Right atrium auricular region (tissue), 2 donors: ENCODE results near the gene SOX18. TPM values are rescaled to one million over a fixed set of nuclear protein-coding genes. Genes with fewer than 3 reads are reported as not detected.

ENCODE experiments used
- DNase-seq: peaks from one replicate; pipeline ENCODE4 v3.0.0-alpha.2; 2019; ENCODE audit warnings: low spot score
- H3K27ac ChIP-seq, 2 donors: fragments of 200-600 bp; sonication (generic); 1 replicate in 1 of 2; 2 replicates in 1 of 2; pipeline ENCODE4 v1.5.1; 2016 to 2019
- H3K27me3 ChIP-seq, 2 donors: fragments of 200-600 bp; sonication (generic); one replicate each; pipeline versions ENCODE4 v1.5.1 to v1.6.0; 2017 to 2019
- H3K36me3 ChIP-seq: fragments of 200-600 bp; sonication (generic); one replicate; pipeline ENCODE4 v1.5.1; 2016
- H3K4me1 ChIP-seq, 2 donors: fragments of 200-600 bp; sonication (generic); one replicate each; pipeline versions ENCODE4 v1.5.1 to v1.6.0; 2017 to 2019
- H3K4me3 ChIP-seq, 2 donors: fragments of 200-600 bp; sonication (generic); 1 replicate in 1 of 2; 2 replicates in 1 of 2; pipeline ENCODE4 v1.5.1; 2017 to 2019; ENCODE audit warnings: mild to moderate bottlenecking in 1 of 2, moderate library complexity in 1 of 2
- H3K9me3 ChIP-seq, 2 donors: fragments of 200-600 bp; sonication (generic); one replicate each; pipeline ENCODE4 v1.5.1; 2019
- total RNA-seq, 2 donors: library from RNA; depleted of rRNA; stranded (reverse); fragments of >200 nt; gene quantifications; one replicate each; pipeline ENCODE4 v1.1.0, GENCODE V29; 2016
- TF ChIP-seq, protein P1 (sequence below), 2 donors: fragments of 200-600 bp; sonication (generic); IDR thresholded peaks; one replicate each; pipeline ENCODE4 v1.5.1; 2019; ENCODE audit warnings: antibody characterized with exemption in 2 of 2

The SOX18 gene
- total RNA-seq, 2 donors from 2014 or later, result 15.1 to 17.2 TPM

DNA sequence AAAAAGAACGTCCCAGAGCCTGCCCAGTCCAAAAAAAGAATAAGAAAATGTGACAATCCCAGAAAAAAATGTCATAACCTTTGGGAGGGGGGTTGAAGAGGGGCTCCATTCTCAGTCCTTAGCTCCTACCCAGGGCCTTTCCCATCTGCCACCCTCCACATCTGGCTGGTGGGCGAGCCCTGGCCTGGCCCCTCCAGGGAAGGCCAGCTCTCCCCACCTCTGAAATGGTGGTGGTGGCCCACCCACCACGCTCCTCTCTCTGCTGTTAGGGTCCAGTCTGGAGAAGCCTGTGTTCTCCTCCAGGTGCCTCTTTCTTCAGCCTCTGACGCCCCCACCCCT lies 29.5 kb upstream of the SOX18 start:
- DNase-seq, result no peak
- H3K27me3 ChIP-seq, result no peaks in the 10 kb centered on the region
- H3K4me1 ChIP-seq, result peaks cover 0 to 56% of the 10 kb centered on the region in 2 donors
- peak overlapping the region; percentile 79 to 88 for H3K27ac ChIP-seq
- TF ChIP-seq, protein P1, sequence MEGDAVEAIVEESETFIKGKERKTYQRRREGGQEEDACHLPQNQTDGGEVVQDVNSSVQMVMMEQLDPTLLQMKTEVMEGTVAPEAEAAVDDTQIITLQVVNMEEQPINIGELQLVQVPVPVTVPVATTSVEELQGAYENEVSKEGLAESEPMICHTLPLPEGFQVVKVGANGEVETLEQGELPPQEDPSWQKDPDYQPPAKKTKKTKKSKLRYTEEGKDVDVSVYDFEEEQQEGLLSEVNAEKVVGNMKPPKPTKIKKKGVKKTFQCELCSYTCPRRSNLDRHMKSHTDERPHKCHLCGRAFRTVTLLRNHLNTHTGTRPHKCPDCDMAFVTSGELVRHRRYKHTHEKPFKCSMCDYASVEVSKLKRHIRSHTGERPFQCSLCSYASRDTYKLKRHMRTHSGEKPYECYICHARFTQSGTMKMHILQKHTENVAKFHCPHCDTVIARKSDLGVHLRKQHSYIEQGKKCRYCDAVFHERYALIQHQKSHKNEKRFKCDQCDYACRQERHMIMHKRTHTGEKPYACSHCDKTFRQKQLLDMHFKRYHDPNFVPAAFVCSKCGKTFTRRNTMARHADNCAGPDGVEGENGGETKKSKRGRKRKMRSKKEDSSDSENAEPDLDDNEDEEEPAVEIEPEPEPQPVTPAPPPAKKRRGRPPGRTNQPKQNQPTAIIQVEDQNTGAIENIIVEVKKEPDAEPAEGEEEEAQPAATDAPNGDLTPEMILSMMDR (IDR thresholded peaks at IDR 0.05), result no peak
- H3K4me3 ChIP-seq, result peak overlapping the region; percentile 72 to 84
- H3K36me3 ChIP-seq, result peaks cover 3% of the 10 kb centered on the region
- H3K9me3 ChIP-seq, result no peaks in the 10 kb centered on the region

DNA sequence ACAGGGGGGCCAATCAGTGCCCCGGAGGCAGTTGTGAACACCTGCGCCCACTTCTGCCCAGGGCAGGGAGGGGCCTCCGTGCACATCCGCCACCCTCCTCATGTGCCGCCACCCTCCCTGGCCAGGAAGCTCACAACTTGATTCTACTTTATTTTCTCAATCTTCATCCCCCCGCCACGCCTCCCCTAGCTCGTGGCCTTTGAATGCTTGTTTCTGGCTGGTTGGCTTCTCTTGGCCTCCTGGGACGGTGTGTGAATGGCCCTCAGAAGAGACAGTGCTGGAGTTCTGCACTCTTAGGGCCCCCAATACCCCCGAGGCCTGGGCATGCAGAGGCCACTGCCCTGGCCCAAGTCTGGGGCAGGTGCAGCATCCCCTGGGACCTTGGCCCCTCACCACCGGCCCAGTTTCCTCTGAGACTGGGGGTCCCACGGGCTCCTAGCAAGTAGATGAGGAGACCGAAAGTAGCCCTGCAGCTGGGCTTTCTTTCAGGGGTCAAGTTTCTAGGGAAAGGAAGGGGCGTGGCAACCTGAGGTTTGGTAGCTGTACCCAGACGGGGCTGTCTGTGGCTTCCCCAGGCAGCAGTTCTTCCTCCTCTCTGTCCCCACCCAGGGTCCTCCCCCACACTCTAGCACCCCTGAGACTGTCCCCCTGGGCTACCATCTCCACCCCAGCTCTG lies 28.6 kb upstream of the SOX18 start:
- Histone ChIP-seq H3K4me3 (peak overlapping the region; percentile 72 to 84), H3K4me1 (peaks cover 0 to 48% of the 10 kb centered on the region in 2 donors), H3K36me3 (peaks cover 10% of the 10 kb centered on the region), H3K27me3 (no peaks in the 10 kb centered on the region), H3K27ac (no peak overlapping the region), H3K9me3 (no peaks in the 10 kb centered on the region)
- TF ChIP-seq, protein P1 (IDR thresholded peaks at IDR 0.05), result no peak
- no peak for DNase-seq

DNA sequence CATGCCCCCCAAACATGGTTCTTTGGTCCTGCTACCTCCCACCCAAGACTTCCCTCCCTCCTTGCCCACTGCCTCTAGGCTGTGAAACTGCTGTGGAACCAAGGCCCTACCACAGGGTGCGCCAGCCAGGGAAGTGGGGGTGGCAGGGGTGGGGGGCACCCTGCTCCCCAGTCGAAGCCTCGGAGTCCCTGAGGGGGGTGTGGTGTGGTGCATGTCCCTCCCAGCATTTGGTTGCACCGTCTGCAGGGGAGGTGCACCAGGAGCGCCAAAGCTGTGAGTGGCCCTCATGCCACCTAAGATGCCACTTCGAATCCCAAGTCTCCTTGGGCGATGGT lies 28.1 kb upstream of the SOX18 start:
- no peaks in the 10 kb centered on the region for H3K9me3 ChIP-seq
- H3K27ac ChIP-seq, result no peak overlapping the region

DNA sequence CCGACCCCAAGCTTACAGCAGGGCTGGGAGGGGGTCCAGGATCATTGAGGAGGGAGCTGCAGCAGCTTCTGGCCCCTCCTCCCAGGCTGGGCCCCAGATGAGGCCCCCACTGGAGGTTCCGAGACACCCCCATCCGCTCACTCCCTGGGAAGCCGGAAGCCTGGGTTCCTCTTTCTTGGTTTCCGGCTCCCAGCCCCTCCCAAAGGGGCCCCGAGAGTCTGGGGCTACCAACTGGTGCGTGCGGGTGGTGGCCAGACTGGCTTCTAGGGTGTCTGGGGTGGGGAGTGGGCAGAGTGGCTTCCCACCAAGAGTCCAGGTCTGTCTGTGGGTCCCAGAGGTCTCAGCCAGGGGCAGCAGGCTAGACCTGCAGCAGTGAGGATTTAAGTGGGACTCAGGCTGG lies 27.7 kb upstream of the SOX18 start:
- Histone ChIP-seq H3K27ac (no peak overlapping the region), H3K9me3 (no peaks in the 10 kb centered on the region), H3K36me3 (peaks cover 16% of the 10 kb centered on the region), H3K27me3 (no peaks in the 10 kb centered on the region), H3K4me3 (peak overlapping the region in 1 of 2 donors; percentile 16), H3K4me1 (peaks cover 0 to 39% of the 10 kb centered on the region in 2 donors)
- DNase-seq, result no peak
- TF ChIP-seq, protein P1 (IDR thresholded peaks at IDR 0.05), result no peak

More for the DNA sequence above, 28.1 kb upstream of the SOX18 start:
- TF ChIP-seq, protein P1 (IDR thresholded peaks at IDR 0.05), result no peak
- Histone ChIP-seq H3K36me3 (peaks cover 14% of the 10 kb centered on the region), H3K4me3 (peak overlapping the region in 1 of 2 donors; percentile 16), H3K27me3 (no peaks in the 10 kb centered on the region), H3K4me1 (peaks cover 0 to 43% of the 10 kb centered on the region in 2 donors)
- no peak for DNase-seq

DNA sequence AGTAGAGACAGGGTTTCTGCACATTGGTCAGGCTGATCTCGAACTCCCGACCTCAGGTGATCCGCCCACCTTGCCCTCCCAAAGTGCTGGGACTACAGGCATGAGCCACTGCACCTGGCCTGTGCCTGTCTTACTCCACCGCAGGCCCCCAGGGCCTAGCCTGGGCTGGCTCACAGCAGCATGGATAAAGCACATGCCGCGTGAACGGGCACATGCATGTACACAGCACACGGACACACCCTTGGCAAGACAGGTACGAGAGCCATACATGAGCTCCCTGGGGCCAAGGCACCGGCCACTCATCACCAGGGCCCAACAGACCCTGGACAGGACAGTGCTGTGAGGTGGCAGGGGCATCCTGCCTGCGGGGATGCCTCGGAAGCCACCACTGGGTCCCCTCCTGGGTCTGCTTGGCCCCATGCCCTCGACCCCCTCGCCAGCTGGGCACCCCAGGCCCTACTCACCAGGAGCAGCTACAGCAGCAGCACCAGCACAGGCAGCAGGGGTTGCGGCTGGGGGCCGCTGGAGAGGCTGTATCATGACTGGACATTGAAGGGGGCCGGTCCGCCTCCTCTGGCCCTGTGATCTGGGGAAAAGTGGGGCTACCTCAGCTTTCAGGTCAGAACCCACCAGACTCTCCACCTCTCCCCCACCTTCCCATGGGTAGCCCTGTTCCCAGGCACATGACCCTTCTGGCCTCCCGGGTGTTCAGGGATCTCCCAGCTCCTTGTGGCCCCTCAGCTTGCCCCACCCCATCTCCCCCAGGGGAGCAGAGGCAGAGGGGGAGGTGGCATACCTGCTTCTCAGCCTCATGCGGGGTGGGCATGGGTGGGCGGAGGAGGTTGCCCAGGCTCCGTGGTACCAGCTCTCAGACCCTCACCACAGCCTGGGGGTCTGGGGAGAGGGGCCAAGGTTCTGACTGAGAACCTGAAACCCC lies 26.9 kb upstream of the SOX18 start:
- H3K4me1 ChIP-seq, result peaks cover 0 to 33% of the 10 kb centered on the region in 2 donors
- H3K27me3 ChIP-seq, result no peaks in the 10 kb centered on the region
- no peaks in the 10 kb centered on the region for H3K9me3 ChIP-seq
- H3K4me3 ChIP-seq, result no peak overlapping the region
- TF ChIP-seq, protein P1 (IDR thresholded peaks at IDR 0.05), result no peak
- DNase-seq, result no peak
- H3K27ac ChIP-seq, result no peak overlapping the region
- H3K36me3 ChIP-seq, result peaks cover 16% of the 10 kb centered on the region
